Endodermal cell (in vitro differentiated cells): ENCODE results near the gene SPAG17. TPM values are rescaled to one million over a fixed set of nuclear protein-coding genes. Genes with fewer than 3 reads are reported as not detected.
A peak's percentile ranks its signal among the peaks of the same experiment; 100 is the strongest.

Source experiments
- DNase-seq: peaks from one replicate; pipeline ENCODE4 v3.0.0-alpha.2; 2017
- H3K27ac ChIP-seq: 2 replicates; pipeline ENCODE4 v1.5.1; 2013; ENCODE audit warnings: mild to moderate bottlenecking, low read depth, low read length, moderate library complexity
- H3K27me3 ChIP-seq: 2 replicates; pipeline ENCODE4 v1.6.1; 2013; ENCODE audit warnings: mild to moderate bottlenecking, low read length, moderate library complexity; ENCODE audit not compliant: insufficient read depth, control insufficient read depth, poor library complexity, severe bottlenecking
- H3K36me3 ChIP-seq: 2 replicates; pipeline ENCODE4 v1.7.0; 2013; ENCODE audit warnings: mild to moderate bottlenecking, low read length, moderate library complexity; ENCODE audit not compliant: control insufficient read depth, insufficient read depth
- H3K4me1 ChIP-seq: one replicate; pipeline ENCODE4 v1.7.0; 2013; ENCODE audit warnings: low read length; ENCODE audit not compliant: control insufficient read depth, insufficient read depth
- H3K4me3 ChIP-seq: 2 replicates; pipeline ENCODE4 v1.5.1; 2013; ENCODE audit warnings: mild to moderate bottlenecking, low read length, moderate library complexity
- H3K9ac ChIP-seq: 2 replicates; pipeline ENCODE4 v1.6.1; 2013; ENCODE audit warnings: mild to moderate bottlenecking, low read length, moderate library complexity; ENCODE audit not compliant: poor library complexity, severe bottlenecking; ENCODE audit errors: extremely low read depth
- H3K9me3 ChIP-seq: 2 replicates; pipeline ENCODE4 v1.6.1; 2013; ENCODE audit warnings: mild to moderate bottlenecking, low read length, moderate library complexity; ENCODE audit not compliant: control insufficient read depth
- H3K27ac Mint-ChIP-seq: 2 replicates; pipeline ENCODE4 v1.8.0; 2020; ENCODE audit warnings: mixed read lengths
- H3K27me3 Mint-ChIP-seq: 2 replicates; pipeline ENCODE4 v1.8.0; 2021; ENCODE audit warnings: mild to moderate bottlenecking, mixed read lengths; ENCODE audit not compliant: insufficient read depth
- H3K36me3 Mint-ChIP-seq: 2 replicates; pipeline ENCODE4 v1.8.0; 2020; ENCODE audit warnings: low read depth, mixed read lengths
- H3K4me1 Mint-ChIP-seq: 2 replicates; pipeline ENCODE4 v1.8.0; 2020; ENCODE audit warnings: mixed read lengths
- H3K4me3 Mint-ChIP-seq: 2 replicates; pipeline ENCODE4 v1.8.0; 2020; ENCODE audit warnings: mild to moderate bottlenecking, moderate library complexity, mixed read lengths
- H3K9me3 Mint-ChIP-seq: 2 replicates; pipeline ENCODE4 v1.8.0; 2020; ENCODE audit warnings: mild to moderate bottlenecking, mixed read lengths
- WGBS, 2 experiments: methylation state at CpG; one replicate each; pipeline versions ENCODE4 v1.1.5 to v1.1.7; 2013; ENCODE audit warnings: missing lambda C conversion rate in 2 of 2, mixed read lengths in 1 of 2; ENCODE audit not compliant: insufficient coverage in 1 of 2, insufficient read length in 1 of 2; 5-methylcytosine and 5-hydroxymethylcytosine counted together
- total RNA-seq, 2 donors: library from RNA; stranded (reverse); fragmentation: NEBNext Ultra II Directional in 1 of 2; extraction: Animal tissue kit (Norgen Biotek cat#: 25700) in 1 of 2; gene quantifications; 2 replicates in 1 of 2; 3 replicates in 1 of 2; pipeline ENCODE4 v1.2.1, GENCODE V29; 2021
- TF ChIP-seq, protein P1 (sequence below): fragments of 200-600 bp; sonication (generic); conservative IDR thresholded peaks from 2 replicates; pipeline ENCODE4 v1.5.0; 2021; ENCODE audit warnings: antibody characterized with exemption, mild to moderate bottlenecking

The SPAG17 gene
- total RNA-seq, 2 donors from 2014 or later, result 5.0 to 6.3 TPM

GRCh38 chr1:117932576-117932975, 252.5 kb downstream of the SPAG17 start:
- Histone ChIP-seq H3K9me3 (no peaks in the 10 kb centered on the region), H3K9ac (no peak overlapping the region), H3K27me3 (no peaks in the 10 kb centered on the region), H3K4me1 (no peaks in the 10 kb centered on the region), H3K36me3 (peaks cover 30% of the 10 kb centered on the region), H3K4me3 (no peak overlapping the region), H3K27ac (no peak overlapping the region)
- 82 to 94% methylated on average over 1 to 4 of the region's 4 CpGs for WGBS, 2 experiments
- H3K9me3 Mint-ChIP-seq, result no peaks in the 10 kb centered on the region
- H3K27ac Mint-ChIP-seq, result no peak overlapping the region
- H3K4me1 Mint-ChIP-seq, result peaks cover 13% of the 10 kb centered on the region
- peaks cover 6% of the 10 kb centered on the region for H3K36me3 Mint-ChIP-seq
- no peak overlapping the region for H3K4me3 Mint-ChIP-seq
- no peaks in the 10 kb centered on the region for H3K27me3 Mint-ChIP-seq
- DNase-seq, result no peak
- TF ChIP-seq, protein P1, sequence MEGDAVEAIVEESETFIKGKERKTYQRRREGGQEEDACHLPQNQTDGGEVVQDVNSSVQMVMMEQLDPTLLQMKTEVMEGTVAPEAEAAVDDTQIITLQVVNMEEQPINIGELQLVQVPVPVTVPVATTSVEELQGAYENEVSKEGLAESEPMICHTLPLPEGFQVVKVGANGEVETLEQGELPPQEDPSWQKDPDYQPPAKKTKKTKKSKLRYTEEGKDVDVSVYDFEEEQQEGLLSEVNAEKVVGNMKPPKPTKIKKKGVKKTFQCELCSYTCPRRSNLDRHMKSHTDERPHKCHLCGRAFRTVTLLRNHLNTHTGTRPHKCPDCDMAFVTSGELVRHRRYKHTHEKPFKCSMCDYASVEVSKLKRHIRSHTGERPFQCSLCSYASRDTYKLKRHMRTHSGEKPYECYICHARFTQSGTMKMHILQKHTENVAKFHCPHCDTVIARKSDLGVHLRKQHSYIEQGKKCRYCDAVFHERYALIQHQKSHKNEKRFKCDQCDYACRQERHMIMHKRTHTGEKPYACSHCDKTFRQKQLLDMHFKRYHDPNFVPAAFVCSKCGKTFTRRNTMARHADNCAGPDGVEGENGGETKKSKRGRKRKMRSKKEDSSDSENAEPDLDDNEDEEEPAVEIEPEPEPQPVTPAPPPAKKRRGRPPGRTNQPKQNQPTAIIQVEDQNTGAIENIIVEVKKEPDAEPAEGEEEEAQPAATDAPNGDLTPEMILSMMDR, result no peak

GRCh38 chr1:117930484-117930883, 254.5 kb downstream of the SPAG17 start:
- H3K36me3 Mint-ChIP-seq, result peaks cover 6% of the 10 kb centered on the region
- peak overlapping the region; percentile 41 for H3K9ac ChIP-seq
- H3K4me1 ChIP-seq, result no peaks in the 10 kb centered on the region
- no peak overlapping the region for H3K27ac ChIP-seq
- TF ChIP-seq, protein P1, result no peak
- no peaks in the 10 kb centered on the region for H3K27me3 Mint-ChIP-seq
- no peaks in the 10 kb centered on the region for H3K9me3 ChIP-seq
- no peaks in the 10 kb centered on the region for H3K9me3 Mint-ChIP-seq
- H3K4me3 ChIP-seq, result peak overlapping the region; percentile 92
- WGBS, 2 experiments, result 5 to 6% methylated on average over 6 of the region's 6 CpGs
- H3K27ac Mint-ChIP-seq, result no peak overlapping the region
- peaks cover 18% of the 10 kb centered on the region for H3K4me1 Mint-ChIP-seq
- no peak for DNase-seq
- H3K4me3 Mint-ChIP-seq, result peak overlapping the region; percentile 92
- H3K36me3 ChIP-seq, result peaks cover 11% of the 10 kb centered on the region
- no peaks in the 10 kb centered on the region for H3K27me3 ChIP-seq

- 1 to 2% methylated on average over 12 of the region's 12 CpGs for WGBS, 2 experiments
- Mint-ChIP-seq H3K4me1 (peaks cover 18% of the 10 kb centered on the region), H3K4me3 (peak overlapping the region; percentile 92), H3K27ac (peak overlapping the region; percentile 94), H3K27me3 (no peaks in the 10 kb centered on the region), H3K36me3 (peaks cover 6% of the 10 kb centered on the region), H3K9me3 (no peaks in the 10 kb centered on the region)
- peak overlapping the region; percentile 41 for H3K9ac ChIP-seq
- no peak overlapping the region for H3K27ac ChIP-seq
- no peaks in the 10 kb centered on the region for H3K27me3 ChIP-seq
- TF ChIP-seq, protein P1, result no peak
- H3K9me3 ChIP-seq, result no peaks in the 10 kb centered on the region
- DNase-seq, result no peak
- no peaks in the 10 kb centered on the region for H3K4me1 ChIP-seq
- peak overlapping the region; percentile 92 for H3K4me3 ChIP-seq
- peaks cover 8% of the 10 kb centered on the region for H3K36me3 ChIP-seq
Observed at GRCh38 chr1:117930173-117930447, 254.9 kb downstream of the SPAG17 start.
